Osteoblast (primary cell): ENCODE results near the gene PTGDR2. TPM values are rescaled to one million over a fixed set of nuclear protein-coding genes. Genes with fewer than 3 reads are reported as not detected.

Source experiments
- DNase-seq: peaks from one replicate; pipeline ENCODE4 v3.0.0; 2011; ENCODE audit warnings: low spot score, mixed read lengths; ENCODE audit not compliant: insufficient read length; ENCODE audit errors: missing footprints
- H2AFZ ChIP-seq: 2 replicates; pipeline ENCODE4 v1.6.0; 2011; ENCODE audit warnings: mild to moderate bottlenecking, low read length
- H3K27ac ChIP-seq: 2 replicates; pipeline ENCODE4 v1.5.1; 2011; ENCODE audit warnings: mild to moderate bottlenecking, low read depth, low read length, moderate library complexity
- H3K27me3 ChIP-seq: 2 replicates; pipeline ENCODE4 v1.6.0; 2012; ENCODE audit warnings: mild to moderate bottlenecking, control low read depth, inconsistent platforms, low read length, moderate library complexity; ENCODE audit not compliant: insufficient read depth
- H3K36me3 ChIP-seq: 2 replicates; pipeline ENCODE4 v1.5.1; 2011; ENCODE audit warnings: mild to moderate bottlenecking, low read length, control low read depth, moderate library complexity; ENCODE audit not compliant: insufficient read depth
- H3K4me1 ChIP-seq: 2 replicates; pipeline ENCODE4 v1.5.1; 2011; ENCODE audit warnings: mild to moderate bottlenecking, low read length, control low read depth, moderate library complexity; ENCODE audit not compliant: insufficient read depth
- H3K4me2 ChIP-seq: 2 replicates; pipeline ENCODE4 v1.6.0; 2011; ENCODE audit warnings: mild to moderate bottlenecking, low read length; ENCODE audit not compliant: insufficient read depth
- H3K4me3 ChIP-seq: fragments of 200-600 bp; sonication (generic); 3 replicates; pipeline ENCODE4 v1.5.1; 2012; ENCODE audit warnings: mild to moderate bottlenecking, low read length, inconsistent platforms; ENCODE audit not compliant: insufficient read depth
- H3K79me2 ChIP-seq: 2 replicates; pipeline ENCODE4 v1.6.0; 2012; ENCODE audit warnings: mild to moderate bottlenecking, low read length, control low read depth, inconsistent platforms; ENCODE audit not compliant: insufficient read depth
- H3K9me3 ChIP-seq: 2 replicates; pipeline ENCODE4 v1.5.1; 2011; ENCODE audit warnings: low read depth, low read length, control low read depth
- H4K20me1 ChIP-seq: 2 replicates; pipeline ENCODE4 v1.6.0; 2012; ENCODE audit warnings: mild to moderate bottlenecking, low read length, control low read depth; ENCODE audit not compliant: insufficient read depth
- CTCF ChIP-seq: IDR thresholded peaks from 2 replicates; pipeline ENCODE4 v1.5.1; 2011; ENCODE audit warnings: mild to moderate bottlenecking, low read depth, low read length, moderate library complexity; ENCODE audit errors: extremely low read depth
- total RNA-seq: library from RNA; depleted of rRNA; stranded (reverse); fragments of >200 nt; gene quantifications from 2 replicates; pipeline ENCODE4 v1.2.3, GENCODE V29; 2012

Gene PTGDR2
- total RNA-seq, 1 donor = not detected

GRCh38 chr11:60821827-60822599 is 33.7 kb downstream of the PTGDR2 start:
- Histone ChIP-seq H3K27ac (no peak overlapping the region), H2AFZ (no peak overlapping the region), H3K4me1 (no peaks in the 10 kb centered on the region), H3K79me2 (no peaks in the 10 kb centered on the region), H3K27me3 (peaks cover 3% of the 10 kb centered on the region), H3K4me3 (no peak overlapping the region), H3K4me2 (no peak overlapping the region), H4K20me1 (peaks cover 2% of the 10 kb centered on the region), H3K9me3 (peaks cover 3% of the 10 kb centered on the region), H3K36me3 (no peaks in the 10 kb centered on the region)
- peak; percentile 45 for DNase-seq
- TF ChIP-seq CTCF = no peak

GRCh38 chr11:60818057-60818456 is 37.7 kb downstream of the PTGDR2 start:
- Histone ChIP-seq H3K36me3 (no peaks in the 10 kb centered on the region), H3K27me3 (no peaks in the 10 kb centered on the region), H3K4me1 (no peaks in the 10 kb centered on the region), H3K4me2 (no peak overlapping the region), H2AFZ (no peak overlapping the region), H3K4me3 (no peak overlapping the region), H4K20me1 (no peaks in the 10 kb centered on the region), H3K79me2 (no peaks in the 10 kb centered on the region), H3K27ac (no peak overlapping the region), H3K9me3 (peaks cover 9% of the 10 kb centered on the region)
- no peak for TF ChIP-seq CTCF
- DNase-seq = peak; percentile 53

GRCh38 chr11:60816590-60817157 is 39.1 kb downstream of the PTGDR2 start:
- no peak overlapping the region for H2AFZ ChIP-seq
- peak; percentile 11 for DNase-seq
- H3K4me1 ChIP-seq = no peaks in the 10 kb centered on the region
- no peaks in the 10 kb centered on the region for H3K27me3 ChIP-seq
- H3K4me2 ChIP-seq = no peak overlapping the region
- no peak overlapping the region for H3K27ac ChIP-seq
- H4K20me1 ChIP-seq = no peaks in the 10 kb centered on the region
- H3K36me3 ChIP-seq = no peaks in the 10 kb centered on the region
- no peaks in the 10 kb centered on the region for H3K79me2 ChIP-seq
- no peak for TF ChIP-seq CTCF
- peaks cover 9% of the 10 kb centered on the region for H3K9me3 ChIP-seq
- H3K4me3 ChIP-seq = no peak overlapping the region

- H3K4me2 ChIP-seq = no peak overlapping the region
- TF ChIP-seq CTCF = no peak
- no peaks in the 10 kb centered on the region for H4K20me1 ChIP-seq
- peak; percentile 38 for DNase-seq
- H3K27me3 ChIP-seq = no peaks in the 10 kb centered on the region
- H3K9me3 ChIP-seq = peaks cover 9% of the 10 kb centered on the region
- no peaks in the 10 kb centered on the region for H3K4me1 ChIP-seq
- H3K79me2 ChIP-seq = no peaks in the 10 kb centered on the region
- H2AFZ ChIP-seq = no peak overlapping the region
- no peaks in the 10 kb centered on the region for H3K36me3 ChIP-seq
- H3K27ac ChIP-seq = no peak overlapping the region
- H3K4me3 ChIP-seq = no peak overlapping the region
Observed at GRCh38 chr11:60814112-60814511, 41.6 kb downstream of the PTGDR2 start.
